Kidney glomerular epithelial cell (primary cell): ENCODE measurements around the gene SUDS3.

Source experiments
- DNase-seq: peaks from one replicate; lab custom pipeline; 2025; lab: John Stamatoyannopoulos, UW

The SUDS3 gene

DNA sequence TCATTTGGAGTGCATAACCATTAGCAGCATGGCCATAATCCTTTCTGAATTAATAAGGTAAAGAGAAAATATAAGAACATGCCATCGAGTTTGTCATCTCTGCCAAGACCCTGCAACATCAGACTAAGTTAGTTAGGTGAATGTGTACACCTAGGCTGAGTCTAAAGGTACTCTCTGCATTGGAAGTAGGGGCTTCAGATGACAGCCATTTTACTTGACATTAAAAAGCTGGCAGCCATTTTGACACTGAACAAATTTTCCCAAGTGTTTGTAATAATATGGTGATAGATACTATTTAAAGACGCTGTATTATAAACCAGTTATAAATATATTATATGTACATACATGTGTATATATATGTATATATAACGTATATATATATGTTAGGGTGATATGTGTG lies 79.0 kb downstream of the SUDS3 start:
- no peak for DNase-seq

DNA sequence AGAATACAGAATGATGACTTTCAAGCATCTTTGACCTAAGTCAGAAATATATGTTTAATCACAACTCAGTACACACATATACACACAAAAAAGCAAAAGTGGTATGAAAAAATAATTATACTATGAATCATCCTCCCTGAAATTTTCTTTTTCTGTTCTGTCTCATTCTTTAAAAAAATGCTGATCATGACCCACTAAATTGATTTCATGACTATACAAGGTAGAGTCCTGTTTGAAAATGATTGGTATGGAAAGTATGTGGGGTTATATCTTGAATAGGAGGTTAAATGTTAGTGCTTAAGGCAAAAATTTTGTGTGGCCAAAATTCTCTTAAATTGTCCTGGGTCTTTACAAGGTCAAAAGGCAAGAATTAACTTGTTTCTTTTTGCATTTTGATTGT lies 80.4 kb downstream of the SUDS3 start:
- no peak for DNase-seq

DNA sequence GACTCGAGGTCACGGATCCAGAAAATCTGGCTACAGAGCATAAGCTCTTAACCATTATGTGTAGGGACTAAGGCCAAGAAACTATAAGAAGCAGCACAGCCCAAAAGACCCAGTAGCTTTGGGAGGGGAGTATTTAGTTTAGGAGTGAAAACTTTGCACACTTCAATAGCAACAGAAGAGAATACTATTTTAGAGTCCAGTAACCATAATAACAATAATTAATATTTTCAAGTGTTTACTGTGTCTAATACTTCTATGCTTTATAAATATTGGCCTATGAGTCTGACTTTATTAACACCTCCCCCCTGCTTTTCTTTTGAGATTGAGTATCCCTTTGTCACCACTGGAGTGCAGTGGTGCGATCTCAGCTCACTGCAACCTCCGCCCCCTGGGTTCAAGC lies 82.8 kb downstream of the SUDS3 start:
- no peak for DNase-seq

DNA sequence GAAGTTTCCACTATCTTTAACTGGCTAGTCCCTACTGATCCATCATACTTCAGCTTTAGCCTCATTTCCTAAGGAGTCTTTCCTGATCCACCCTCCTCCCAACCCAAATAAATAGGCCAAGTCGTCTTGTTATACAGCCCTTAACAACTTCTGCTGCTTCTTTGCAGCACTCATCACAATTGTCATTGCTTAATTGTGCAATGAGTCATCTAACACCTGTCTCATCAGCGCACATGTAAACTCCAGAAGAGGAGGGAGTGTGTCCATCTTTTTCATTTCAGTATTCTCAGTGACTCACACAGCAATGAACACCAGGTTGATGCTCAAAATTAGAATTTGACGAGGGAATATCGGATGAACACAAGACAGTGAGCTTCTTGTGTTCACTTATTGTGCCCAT lies 87.3 kb downstream of the SUDS3 start:
- no peak for DNase-seq

DNA sequence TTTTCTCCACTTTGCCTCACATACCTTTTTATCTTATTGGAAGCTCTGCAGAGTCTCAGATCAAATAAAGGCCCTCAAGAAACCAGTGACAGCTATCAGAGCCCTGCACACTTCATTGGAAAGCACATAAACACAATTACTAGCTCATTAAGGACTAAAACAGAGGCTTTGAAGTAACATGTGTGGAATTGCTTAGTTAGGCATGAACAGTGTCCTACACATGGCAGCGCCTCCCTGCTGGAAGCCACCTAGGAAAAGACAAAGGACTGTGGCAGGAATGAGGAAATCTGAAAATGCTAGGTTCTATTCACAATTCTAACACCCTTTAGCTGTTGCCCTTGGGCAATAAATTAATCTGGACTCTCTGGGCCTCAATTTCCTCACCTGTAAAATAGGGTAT lies 89.4 kb downstream of the SUDS3 start:
- no peak for DNase-seq
